Measurements from ENCODE around the gene FAM111B. TPM values are rescaled to one million over a fixed set of nuclear protein-coding genes. Genes with fewer than 3 reads are reported as not detected.

The FAM111B gene
- total and polyA plus RNA-seq, 3 donors from 2014 or later, result 0.24 to 0.81 TPM; not detected in 1

DNA sequence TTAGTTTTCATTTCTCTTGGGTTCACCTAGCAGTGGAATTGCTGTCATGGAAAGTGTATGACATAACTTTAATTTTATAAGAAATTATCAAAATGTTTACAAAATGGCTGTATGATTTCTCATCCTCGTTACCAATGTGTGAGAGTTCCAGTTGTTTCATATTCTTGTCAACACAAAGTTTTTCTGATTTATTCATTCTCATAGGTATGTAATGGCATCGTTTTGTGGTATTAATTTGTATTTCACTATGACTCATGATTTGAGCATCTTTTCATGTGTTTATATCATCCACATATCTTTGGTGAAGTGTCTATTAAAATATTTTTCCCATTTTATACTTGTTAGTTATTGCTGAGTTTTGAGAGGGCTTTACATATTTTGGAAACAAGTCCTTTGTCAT, 5.5 kb downstream of the FAM111B start:
- Histone ChIP-seq H3K27ac (no peak overlapping the region), H3K36me3 (ENCODE audit: low read depth, missing control alignments) (no peaks in the 10 kb centered on the region), H3K4me3 (no peak overlapping the region), H3K9me3 (no peaks in the 10 kb centered on the region), H3K4me1 (no peaks in the 10 kb centered on the region), H3K27me3 (no peaks in the 10 kb centered on the region)
- TF ChIP-seq, protein P1, sequence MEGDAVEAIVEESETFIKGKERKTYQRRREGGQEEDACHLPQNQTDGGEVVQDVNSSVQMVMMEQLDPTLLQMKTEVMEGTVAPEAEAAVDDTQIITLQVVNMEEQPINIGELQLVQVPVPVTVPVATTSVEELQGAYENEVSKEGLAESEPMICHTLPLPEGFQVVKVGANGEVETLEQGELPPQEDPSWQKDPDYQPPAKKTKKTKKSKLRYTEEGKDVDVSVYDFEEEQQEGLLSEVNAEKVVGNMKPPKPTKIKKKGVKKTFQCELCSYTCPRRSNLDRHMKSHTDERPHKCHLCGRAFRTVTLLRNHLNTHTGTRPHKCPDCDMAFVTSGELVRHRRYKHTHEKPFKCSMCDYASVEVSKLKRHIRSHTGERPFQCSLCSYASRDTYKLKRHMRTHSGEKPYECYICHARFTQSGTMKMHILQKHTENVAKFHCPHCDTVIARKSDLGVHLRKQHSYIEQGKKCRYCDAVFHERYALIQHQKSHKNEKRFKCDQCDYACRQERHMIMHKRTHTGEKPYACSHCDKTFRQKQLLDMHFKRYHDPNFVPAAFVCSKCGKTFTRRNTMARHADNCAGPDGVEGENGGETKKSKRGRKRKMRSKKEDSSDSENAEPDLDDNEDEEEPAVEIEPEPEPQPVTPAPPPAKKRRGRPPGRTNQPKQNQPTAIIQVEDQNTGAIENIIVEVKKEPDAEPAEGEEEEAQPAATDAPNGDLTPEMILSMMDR (IDR thresholded peaks at IDR 0.05), result no peak
- no peak for TF ChIP-seq POLR2A (IDR thresholded peaks at IDR 0.05)
- no peak for DNase-seq
- intact Hi-C loops (cut with DNase I; ENCODE audit: low total_unique reads), result no loop called here
- 92 to 94% methylated on average over 2 of the region's 2 CpGs for WGBS, 2 donors

DNA sequence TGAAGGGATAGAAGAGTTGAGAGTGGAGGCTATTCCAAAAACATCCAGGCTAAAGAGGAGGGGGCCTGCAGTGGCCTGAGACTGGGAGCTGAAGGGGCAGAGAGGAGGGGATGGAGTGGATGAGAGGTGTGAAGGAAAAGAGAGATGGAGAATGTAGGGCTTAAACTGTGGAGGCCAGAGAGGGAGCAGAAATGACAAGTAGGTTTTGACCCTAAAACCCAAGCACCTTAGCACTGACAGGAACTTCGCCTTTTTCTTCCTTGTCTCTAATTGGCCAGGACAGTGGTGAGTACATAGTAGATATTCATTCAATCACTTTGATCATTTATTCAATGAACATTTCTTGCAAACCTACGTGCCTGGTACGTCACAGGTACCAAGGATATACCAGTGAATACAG, 7.3 kb downstream of the FAM111B start:
- no peaks in the 10 kb centered on the region for H3K4me1 ChIP-seq
- H3K27ac ChIP-seq, result no peak overlapping the region
- H3K4me3 ChIP-seq, result no peak overlapping the region
- intact Hi-C loops (cut with DNase I; ENCODE audit: low total_unique reads), result no loop called here
- H3K9me3 ChIP-seq, result no peaks in the 10 kb centered on the region
- H3K36me3 ChIP-seq (ENCODE audit: low read depth, missing control alignments), result no peaks in the 10 kb centered on the region
- WGBS, 2 donors, result 93% methylated on average over 3 of the region's 3 CpGs
- no peaks in the 10 kb centered on the region for H3K27me3 ChIP-seq
- no peak for DNase-seq
- no peak for TF ChIP-seq POLR2A (IDR thresholded peaks at IDR 0.05)
- TF ChIP-seq, protein P1 (IDR thresholded peaks at IDR 0.05), result no peak

DNA sequence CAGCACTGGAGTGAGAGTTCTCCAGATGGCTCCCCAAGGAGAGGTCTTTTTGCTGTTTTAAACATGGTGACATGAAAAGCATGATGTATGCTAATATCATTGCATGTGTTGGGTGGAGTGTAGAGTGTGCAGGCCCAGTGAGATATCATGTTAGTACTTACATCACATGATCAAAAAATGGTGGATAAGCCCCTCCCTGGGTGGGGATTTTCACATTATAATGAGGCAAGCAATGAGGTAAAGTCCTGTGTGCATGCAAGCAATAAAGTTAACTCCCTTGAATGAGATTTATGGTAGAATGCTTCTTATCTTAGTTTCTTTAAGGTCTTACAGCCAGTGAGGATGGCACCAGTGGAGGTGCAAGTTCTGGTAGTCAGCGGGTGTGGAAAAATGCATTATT, 8.5 kb downstream of the FAM111B start:
- Histone ChIP-seq H3K27ac (no peak overlapping the region), H3K4me1 (no peaks in the 10 kb centered on the region), H3K27me3 (no peaks in the 10 kb centered on the region), H3K9me3 (no peaks in the 10 kb centered on the region), H3K36me3 (ENCODE audit: low read depth, missing control alignments) (no peaks in the 10 kb centered on the region), H3K4me3 (no peak overlapping the region)
- DNase-seq, result no peak
- TF ChIP-seq, protein P1 (IDR thresholded peaks at IDR 0.05), result no peak
- no peak for TF ChIP-seq POLR2A (IDR thresholded peaks at IDR 0.05)
- intact Hi-C loops (cut with DNase I; ENCODE audit: low total_unique reads), result no loop called here
- 93 to 100% methylated on average over 1 of the region's 1 CpG for WGBS, 2 donors

DNA sequence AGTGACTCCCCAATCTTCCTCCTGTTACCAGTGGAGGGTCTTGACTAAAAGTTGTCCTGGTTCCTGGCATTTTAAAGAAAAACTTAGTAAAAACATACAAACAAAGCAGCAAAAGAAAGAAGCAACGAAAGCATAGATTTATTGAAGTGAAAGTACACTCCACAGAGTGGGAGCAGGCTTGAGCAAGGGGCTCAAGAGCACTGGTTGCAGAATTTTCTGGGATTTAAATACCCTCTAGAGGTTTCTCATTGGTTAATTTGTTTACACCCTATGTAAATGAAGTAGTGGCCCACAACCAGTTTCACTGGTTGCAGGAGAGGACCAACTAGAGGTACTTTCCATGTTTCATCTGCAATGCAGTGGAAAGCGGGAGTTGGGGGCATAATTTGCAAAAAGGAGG, 10.7 kb downstream of the FAM111B start:
- DNase-seq, result no peak
- no peaks in the 10 kb centered on the region for H3K9me3 ChIP-seq
- intact Hi-C loops (cut with DNase I; ENCODE audit: low total_unique reads), result no loop called here
- 88 to 94% methylated on average over 2 of the region's 2 CpGs for WGBS, 2 donors
- no peaks in the 10 kb centered on the region for H3K27me3 ChIP-seq
- H3K4me3 ChIP-seq, result no peak overlapping the region
- no peaks in the 10 kb centered on the region for H3K36me3 ChIP-seq (ENCODE audit: low read depth, missing control alignments)
- no peak overlapping the region for H3K27ac ChIP-seq
- no peaks in the 10 kb centered on the region for H3K4me1 ChIP-seq
- TF ChIP-seq, protein P1 (IDR thresholded peaks at IDR 0.05), result no peak
- TF ChIP-seq POLR2A (IDR thresholded peaks at IDR 0.05), result no peak

DNA sequence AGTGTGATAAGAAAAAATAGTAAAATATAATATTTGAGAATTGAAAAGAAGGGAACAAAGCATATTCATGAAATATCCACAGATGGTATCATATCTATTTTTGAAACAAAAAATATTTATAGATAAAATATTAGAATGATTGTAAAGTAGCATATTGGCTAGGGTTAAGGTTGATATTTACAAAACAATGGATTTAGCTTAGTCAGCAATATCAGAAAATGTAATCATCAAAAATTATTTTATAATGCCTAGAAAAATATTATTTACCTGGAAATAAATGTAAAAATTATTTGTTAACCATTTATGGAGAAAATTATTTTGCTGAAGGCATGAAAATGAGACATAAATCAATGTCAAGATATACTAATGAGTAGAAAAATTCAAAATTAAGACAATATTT, 12.8 kb downstream of the FAM111B start:
- H3K9me3 ChIP-seq, result no peaks in the 10 kb centered on the region
- intact Hi-C loops (cut with DNase I; ENCODE audit: low total_unique reads), result no loop called here
- H3K36me3 ChIP-seq (ENCODE audit: low read depth, missing control alignments), result no peaks in the 10 kb centered on the region
- H3K27me3 ChIP-seq, result no peaks in the 10 kb centered on the region
- H3K27ac ChIP-seq, result no peak overlapping the region
- no peaks in the 10 kb centered on the region for H3K4me1 ChIP-seq
- DNase-seq, result no peak
- no peak overlapping the region for H3K4me3 ChIP-seq
- TF ChIP-seq, protein P1 (IDR thresholded peaks at IDR 0.05), result no peak
- TF ChIP-seq POLR2A (IDR thresholded peaks at IDR 0.05), result no peak

Measured in testis (tissue), 3 donors.